ENCODE data around the gene RASSF9. TPM values are rescaled to one million over a fixed set of nuclear protein-coding genes. Genes with fewer than 3 reads are reported as not detected.

RASSF9 gene
- 4.1 and 10.9 TPM in 2 replicates for total RNA-seq

DNA sequence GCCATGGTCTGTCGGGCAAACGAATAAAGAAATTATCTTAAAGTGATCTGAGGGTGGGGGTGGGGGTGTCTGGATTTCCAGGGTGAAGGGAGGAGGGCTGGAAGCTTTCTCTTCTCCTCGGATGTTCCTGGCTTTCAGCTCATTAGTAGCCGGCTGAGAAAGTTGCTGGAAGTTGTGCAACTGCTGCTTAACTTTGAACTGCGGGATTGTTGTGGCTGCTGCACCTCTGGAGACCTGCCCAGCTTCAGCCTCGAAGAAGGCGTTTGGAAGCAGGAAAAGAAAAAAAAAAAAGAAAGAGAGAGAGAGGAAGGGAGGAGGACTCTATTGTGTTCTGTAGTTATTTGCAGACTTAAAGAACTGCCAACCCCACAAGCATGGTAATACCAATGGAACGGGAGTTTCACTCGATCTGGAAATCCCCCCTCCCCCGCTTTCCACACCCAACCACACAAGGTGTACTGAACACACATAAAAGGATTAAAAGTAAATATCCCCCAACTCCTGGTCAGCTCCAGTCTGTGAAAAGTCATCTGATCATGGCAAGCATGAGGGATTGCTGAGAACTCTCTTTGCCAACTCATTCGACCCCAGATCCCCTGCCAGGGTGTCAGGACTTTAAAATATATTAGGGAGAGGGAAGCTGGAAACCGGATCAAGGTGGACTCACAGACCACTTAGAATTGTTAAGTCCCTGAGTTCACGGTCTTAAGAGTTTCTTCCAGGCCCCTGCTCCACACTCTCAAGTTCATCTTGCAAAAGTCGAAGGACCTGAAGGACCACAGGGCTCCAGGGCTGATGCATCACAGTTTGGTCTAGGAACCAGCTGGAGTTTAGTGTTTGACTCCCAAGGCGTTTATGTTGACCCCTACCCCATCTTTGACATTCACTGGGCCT, at the start of gene RASSF9:
Gene RASSF9 (minus strand): TSS at position 213 of the 894 bp plus-strand sequence. CDS start 208 bp downstream, at position 5.
- peak; percentile 13 to 63 for DNase-seq (ENCODE audit: low read depth in 2 of 2)

- no peak for DNase-seq (ENCODE audit: low read depth in 2 of 2)
Observed at GRCh38 chr12:85883763-85884162, 47.6 kb upstream of the RASSF9 start.

DNA sequence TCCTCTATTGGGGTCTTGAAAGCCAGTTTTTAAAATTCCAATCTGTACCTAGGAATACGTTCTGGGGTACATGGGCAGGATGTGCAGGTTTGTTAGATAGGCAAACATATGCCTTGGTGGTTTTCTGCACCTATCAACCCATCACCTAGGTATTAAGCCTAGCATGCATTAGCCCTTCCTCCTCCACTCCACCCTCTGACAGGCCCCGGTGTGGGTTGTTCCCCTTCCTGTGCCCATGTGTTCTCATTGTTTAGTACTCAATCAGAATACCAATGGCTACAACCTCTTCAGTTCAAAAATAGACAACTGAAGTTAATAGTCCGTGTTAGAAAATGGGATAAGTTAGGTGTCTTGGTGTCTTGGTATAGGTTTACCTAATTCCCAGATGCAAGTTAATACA, 41.2 kb upstream of the RASSF9 start:
- no peak for DNase-seq (ENCODE audit: low read depth in 2 of 2)

- DNase-seq (ENCODE audit: low read depth in 2 of 2) = no peak
Observed at GRCh38 chr12:85874031-85874461, 37.8 kb upstream of the RASSF9 start, which contains the start of gene NTS. TSS of gene NTS (plus strand) at chr12:85874295. CDS start at chr12:85874404, 109 bp downstream.

GRCh38 chr12:85872497-85873091, 36.4 kb upstream of the RASSF9 start:
- peak; percentile 74 to 79 for DNase-seq (ENCODE audit: low read depth in 2 of 2)

- peak; percentile 71 to 86 for DNase-seq (ENCODE audit: low read depth in 2 of 2)
Observed at GRCh38 chr12:85866986-85867776, 31.0 kb upstream of the RASSF9 start.

DNA sequence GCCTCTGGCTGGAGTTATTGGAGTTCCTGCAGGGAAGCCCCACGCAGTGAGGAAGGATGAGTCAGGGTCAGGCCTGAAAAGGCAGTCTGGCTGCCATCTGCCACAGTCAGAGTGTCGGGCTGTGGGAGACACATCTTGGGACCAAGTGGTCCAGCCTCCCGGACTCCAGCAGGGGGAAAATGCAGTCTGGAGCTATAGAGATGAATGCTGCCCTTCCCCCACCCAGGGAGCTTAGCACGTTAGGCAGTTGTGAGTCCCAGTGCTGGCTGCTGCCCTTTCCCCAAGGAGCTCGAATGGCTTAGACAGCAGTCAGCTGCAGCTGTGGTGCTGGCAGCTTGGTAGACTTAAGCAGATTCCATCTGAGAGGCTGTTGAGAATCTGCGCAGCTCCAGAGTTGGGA, 29.7 kb upstream of the RASSF9 start:
- peak in 1 of 2 donors; percentile 20 for DNase-seq (ENCODE audit: low read depth in 2 of 2)

GRCh38 chr12:85856966-85857365, 20.8 kb upstream of the RASSF9 start:
- DNase-seq (ENCODE audit: low read depth in 2 of 2) = no peak

- no peak for DNase-seq (ENCODE audit: low read depth in 2 of 2)
Observed at GRCh38 chr12:85855305-85855704, 19.1 kb upstream of the RASSF9 start.

- DNase-seq (ENCODE audit: low read depth in 2 of 2) = no peak
Observed at GRCh38 chr12:85849344-85849743, 13.1 kb upstream of the RASSF9 start.

DNA sequence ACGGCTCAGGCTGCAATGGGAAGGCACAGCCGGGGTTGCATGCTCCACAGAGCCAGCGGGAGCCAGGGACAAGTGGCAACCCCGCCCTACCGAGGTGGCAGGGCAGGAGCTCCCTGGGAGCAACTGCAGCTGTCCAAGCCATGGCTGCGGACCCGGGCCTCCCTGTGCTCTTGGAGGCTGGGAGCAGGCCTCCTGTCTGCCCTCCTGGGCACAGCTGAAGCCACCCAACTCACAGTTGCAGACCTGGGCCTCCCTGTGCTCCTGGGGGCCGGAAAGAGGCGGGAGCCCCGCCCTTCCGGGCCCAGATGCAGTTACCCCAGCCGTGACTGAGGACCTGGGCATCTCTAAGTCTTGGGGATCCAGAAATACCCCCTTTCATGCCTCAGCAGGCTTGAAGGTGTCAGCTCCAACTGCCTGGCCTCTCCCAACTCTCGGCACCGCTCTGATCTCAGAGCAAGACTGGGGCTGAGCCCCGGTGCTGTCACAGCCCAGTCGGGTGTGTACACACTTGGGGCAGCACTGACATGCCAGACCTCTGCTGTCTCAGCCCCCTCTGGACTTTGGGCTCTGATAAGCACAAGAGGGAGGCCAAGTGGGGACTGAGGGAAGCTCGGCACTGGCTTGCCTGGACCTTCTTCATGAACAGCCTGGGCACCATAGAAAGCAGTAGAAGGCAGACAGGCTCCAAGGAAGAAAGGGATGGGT, 7.5 kb upstream of the RASSF9 start:
- DNase-seq (ENCODE audit: low read depth in 2 of 2) = no peak

DNA sequence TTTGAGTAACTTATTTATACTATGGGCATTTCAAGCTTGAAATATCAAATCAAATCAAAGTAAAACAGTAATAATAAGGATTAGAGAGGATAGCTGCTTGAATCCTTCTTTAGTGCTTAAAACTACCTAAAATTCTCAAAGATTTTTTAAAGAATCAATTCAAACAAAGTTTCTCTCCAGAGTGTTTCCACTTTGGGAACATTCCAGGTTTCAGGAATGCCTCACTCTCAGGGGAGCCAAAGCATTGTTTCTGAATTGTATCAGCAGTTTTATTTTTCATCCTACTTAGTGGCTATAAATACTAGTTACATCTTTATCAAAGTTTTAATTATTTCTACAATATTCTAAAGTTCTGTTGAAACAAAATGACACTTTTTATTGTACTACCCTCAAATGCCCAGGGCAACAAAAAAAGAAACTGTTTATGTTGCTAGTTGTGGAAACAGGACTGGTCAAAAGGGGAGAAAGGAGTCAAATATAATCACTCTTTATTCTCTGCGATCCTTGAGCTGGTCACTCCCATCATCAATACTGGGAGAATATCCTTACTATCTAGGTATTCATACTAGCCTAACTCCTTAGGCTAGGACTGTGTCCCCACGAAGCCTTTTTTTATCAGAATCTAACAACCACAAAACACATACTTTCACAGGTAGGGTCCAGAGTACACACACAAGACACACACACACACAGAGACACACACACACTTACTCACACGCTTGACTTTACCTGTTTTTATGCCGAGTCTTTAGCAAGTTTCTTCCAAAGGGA, 598 bp downstream of the RASSF9 start:
- DNase-seq (ENCODE audit: low read depth in 2 of 2) = peak in 1 of 2 donors; percentile 73

- peak in 1 of 2 donors; percentile 80 for DNase-seq (ENCODE audit: low read depth in 2 of 2)
Observed at GRCh38 chr12:85834378-85834777, 1.8 kb downstream of the RASSF9 start.

DNA sequence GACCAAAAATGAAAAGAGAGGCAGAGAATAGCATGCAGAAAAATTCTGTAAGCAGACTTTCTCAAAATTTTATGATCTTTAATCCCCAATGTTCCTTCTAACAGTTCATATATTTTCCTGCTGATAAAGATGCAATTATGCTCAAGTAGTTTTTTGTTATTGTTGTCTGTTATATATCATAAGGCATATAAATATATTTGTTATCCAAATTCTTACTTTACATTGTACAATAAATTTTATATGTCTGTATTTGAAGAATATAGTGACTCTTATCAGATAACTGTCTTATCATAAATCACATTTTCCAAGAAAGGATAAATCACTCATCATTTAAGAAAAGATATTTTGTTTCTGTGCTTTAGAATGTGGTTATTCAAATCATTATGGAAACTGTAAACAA, 2.6 kb downstream of the RASSF9 start:
- DNase-seq (ENCODE audit: low read depth in 2 of 2) = no peak

DNA sequence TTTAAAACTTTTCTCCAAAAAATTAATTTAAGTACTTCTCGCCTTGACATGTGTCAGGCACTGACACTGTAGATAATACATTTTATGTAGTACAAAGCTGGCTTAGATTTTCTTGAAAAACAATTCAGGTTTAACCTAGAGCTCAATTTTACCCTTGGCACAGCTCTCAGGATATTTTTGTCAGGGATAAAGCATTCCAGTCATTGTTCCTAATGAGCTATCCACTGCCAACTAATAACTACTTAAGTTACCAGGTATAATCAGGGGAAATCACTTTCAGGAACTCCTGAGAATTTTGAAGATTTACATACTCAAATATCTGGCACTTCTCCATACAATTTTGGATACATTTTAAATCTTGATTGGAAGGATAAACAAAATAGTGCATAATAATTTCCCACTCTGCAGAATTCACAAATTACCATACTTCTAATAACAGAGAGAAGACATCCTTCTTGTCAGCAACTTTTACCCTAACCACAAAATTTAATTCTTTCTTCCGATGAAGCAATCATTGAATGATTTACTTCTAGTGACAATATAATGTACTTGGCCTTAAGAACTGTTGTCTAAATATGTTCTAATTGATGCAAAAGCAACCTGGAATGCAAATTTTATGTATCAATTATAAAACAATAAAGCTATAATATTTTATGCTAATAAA, 4.8 kb downstream of the RASSF9 start:
- DNase-seq (ENCODE audit: low read depth in 2 of 2) = peak in 1 of 2 donors; percentile 33

DNA sequence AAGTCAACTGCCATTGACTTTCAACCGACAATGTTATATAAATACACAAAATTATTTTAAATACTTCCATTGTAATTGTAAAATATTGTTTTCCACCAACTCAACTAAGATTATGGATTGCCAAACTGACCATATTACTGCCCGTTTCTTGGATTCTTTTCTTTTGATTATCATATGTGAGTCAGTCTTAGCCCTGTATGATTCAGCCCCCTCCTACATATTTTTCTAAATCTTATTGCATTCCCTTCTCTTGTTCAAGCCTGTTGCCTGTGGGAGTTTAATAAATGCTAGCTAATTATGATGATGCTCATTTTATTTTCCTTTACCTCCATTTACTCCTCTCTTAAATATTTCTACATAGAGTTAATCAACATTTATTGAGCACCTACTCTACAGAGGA, 6.8 kb downstream of the RASSF9 start:
- no peak for DNase-seq (ENCODE audit: low read depth in 2 of 2)

DNA sequence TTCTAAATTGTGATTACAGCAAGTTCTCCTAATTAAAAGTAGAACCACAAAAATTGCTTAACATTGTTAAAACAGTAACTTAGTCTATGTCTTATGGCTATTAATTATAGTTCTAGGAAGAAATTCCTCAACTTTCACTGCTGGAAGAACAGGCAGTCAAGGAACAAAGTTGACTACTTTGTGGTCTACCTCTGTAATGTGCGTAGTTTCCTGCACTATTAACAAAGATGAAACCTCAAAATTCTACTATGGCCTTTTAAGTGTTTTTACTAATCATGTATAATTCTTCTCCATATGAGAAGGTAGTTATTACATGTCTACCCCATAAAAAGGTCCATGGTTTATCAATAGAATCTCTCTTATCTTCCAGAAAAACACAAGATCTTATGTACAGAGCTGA, 7.6 kb downstream of the RASSF9 start:
- no peak for DNase-seq (ENCODE audit: low read depth in 2 of 2)

DNA sequence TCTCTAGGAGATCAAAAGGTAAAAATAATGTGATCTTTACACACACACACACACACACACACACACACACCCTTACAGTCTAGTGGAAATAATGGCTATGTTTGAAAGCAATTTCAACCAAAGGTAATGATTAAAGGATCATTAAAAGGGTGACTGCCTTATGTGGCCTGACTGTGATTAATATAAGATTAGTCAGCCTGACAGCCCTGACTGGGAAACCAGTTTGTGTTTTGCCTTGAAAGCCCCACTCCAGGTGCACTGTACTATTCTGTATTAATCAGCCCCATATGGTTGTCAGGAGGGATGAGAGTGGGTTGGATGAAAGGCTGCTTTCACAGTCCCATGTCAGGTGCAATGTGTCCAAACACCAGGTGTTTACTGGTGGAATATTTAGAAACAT, 10.5 kb downstream of the RASSF9 start:
- no peak for DNase-seq (ENCODE audit: low read depth in 2 of 2)

DNA sequence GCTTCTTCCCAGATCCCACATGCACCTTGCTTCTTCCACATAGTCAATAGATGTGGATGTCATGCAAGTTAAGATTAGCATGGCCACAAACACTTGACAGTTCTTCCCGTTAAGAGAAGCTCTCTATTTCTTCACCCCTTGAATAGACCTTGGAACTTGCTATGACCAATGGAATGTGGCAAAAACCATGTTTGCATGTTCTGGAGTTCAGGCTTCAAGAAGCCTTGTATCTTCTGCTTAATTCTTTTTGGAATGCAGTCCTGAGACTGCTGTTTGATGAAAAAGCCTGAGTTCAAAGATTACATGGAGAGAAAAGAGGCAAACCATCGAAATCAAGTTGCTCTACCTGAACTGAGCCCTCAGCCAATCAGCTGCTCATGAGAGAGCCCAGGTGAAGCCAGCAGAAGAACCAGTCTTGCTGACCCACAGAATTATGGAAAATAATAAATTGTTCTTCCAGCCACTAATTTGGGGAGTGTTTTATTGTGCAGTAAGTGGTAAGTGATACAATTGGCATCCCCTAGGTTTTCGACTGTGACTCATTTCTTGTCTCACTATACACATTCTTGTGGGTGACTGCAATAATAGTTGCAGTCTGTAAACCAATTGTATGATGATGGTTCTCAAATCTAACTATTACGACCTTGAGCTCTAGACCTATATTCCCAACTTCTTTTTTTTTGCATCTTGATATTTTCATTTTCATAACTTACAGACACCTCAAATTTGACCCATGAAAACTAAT, 12.6 kb downstream of the RASSF9 start:
- peak in 1 of 2 donors; percentile 30 for DNase-seq (ENCODE audit: low read depth in 2 of 2)

All from lung microvascular endothelial cell (primary cell).